Measurements from ENCODE around the gene NEK6.

DNA sequence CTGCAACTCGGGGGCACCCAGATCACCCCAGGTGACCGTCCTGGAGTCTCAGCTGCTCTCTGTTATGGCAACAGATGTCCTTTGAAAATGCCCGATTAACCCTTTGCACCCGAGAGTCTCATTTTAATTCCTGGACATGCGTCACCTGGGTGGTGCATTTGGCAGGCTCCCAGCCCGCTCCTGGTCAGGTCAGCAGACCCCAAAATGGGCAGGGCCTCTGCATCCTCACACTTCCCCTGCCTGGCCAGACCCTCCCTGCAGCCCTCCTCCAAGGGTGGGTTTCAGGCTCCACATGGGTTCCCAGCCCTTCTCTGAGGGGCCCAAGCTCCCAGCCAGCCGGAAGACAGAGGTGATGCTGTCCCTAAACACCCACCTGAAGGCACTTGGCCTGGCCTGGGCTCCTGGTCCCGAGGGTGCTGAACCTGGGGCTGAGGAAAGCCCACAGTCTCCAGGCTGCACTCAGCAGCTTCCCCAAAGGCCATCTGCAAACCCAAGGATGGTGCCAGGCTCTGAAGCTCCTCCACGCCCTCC lies 88.1 kb downstream of the NEK6 start:
- TF ChIP-seq CTCF (IDR thresholded peaks at IDR 0.05; ENCODE audit: low read depth, low read length) (no peak), MAX (IDR thresholded peaks at IDR 0.05; ENCODE audit: low read depth, low read length) (no peak), POLR2A (IDR thresholded peaks at IDR 0.05; ENCODE audit: extremely low read depth, insufficient read length) (no peak)

Data from NB4 (cell line).